HEK293 (cell line): ENCODE results near the gene TLR5.

Experiments used
- CTCF ChIA-PET: fragments of 350-600 bp; formaldehyde crosslinking; extraction: SDS; loops from one replicate; lab custom pipeline; 2021; ENCODE audit warnings: antibody characterized with exemption; lab: Yijun Ruan, JAX
- POLR2A ChIA-PET: fragments of 300-600 bp; formaldehyde crosslinking; extraction: SDS; loops from one replicate; lab custom pipeline; 2020; ENCODE audit warnings: antibody characterized with exemption, inconsistent platforms; lab: Yijun Ruan, JAX
- H3K27ac ChIP-seq: fragments of 200-500 bp; sonication (Bioruptor generic); 2 replicates; pipeline ENCODE4 v1.5.1; 2014; ENCODE audit warnings: low read depth, low read length, control low read depth, inconsistent platforms; ENCODE audit errors: extremely low read depth
- H3K36me3 ChIP-seq, 2 experiments: fragments of 200-500 bp in 1 of 2; sonication (Bioruptor generic) in 1 of 2; 1 replicate in 1 of 2; 2 replicates in 1 of 2; pipeline ENCODE4 v1.5.1; 2014 to 2017; ENCODE audit warnings: inconsistent platforms in 2 of 2, low read length in 2 of 2; ENCODE audit not compliant: control insufficient read depth in 2 of 2, insufficient read depth in 1 of 2
- H3K4me1 ChIP-seq: fragments of 200-500 bp; sonication (Bioruptor generic); 2 replicates; pipeline ENCODE4 v1.5.1; 2014; ENCODE audit warnings: mild to moderate bottlenecking, low read length, inconsistent platforms; ENCODE audit not compliant: control insufficient read depth, insufficient read depth
- H3K4me3 ChIP-seq: 2 replicates; pipeline ENCODE4 v1.5.1; 2011; ENCODE audit warnings: low read depth, mild to moderate bottlenecking, control low read depth, low read length, moderate library complexity
- H3K9me3 ChIP-seq: fragments of 200-500 bp; sonication (Bioruptor generic); 2 replicates; pipeline ENCODE4 v1.5.1; 2014; ENCODE audit warnings: low read depth, low read length, inconsistent platforms; ENCODE audit not compliant: control insufficient read depth, insufficient read depth
- BCL11B ChIP-seq: fragments of 450-650 bp; formaldehyde crosslinking; IDR thresholded peaks from 2 replicates; pipeline ENCODE4 v1.5.1; 2016; ENCODE audit warnings: low read depth, missing biosample characterization, missing genetic modification characterization
- EGR2 ChIP-seq: fragments of 450-650 bp; formaldehyde crosslinking; IDR thresholded peaks from 2 replicates; pipeline ENCODE4 v1.5.1; 2016; ENCODE audit warnings: low read depth, missing biosample characterization, missing genetic modification characterization
- KLF8 ChIP-seq: fragments of 450-650 bp; formaldehyde crosslinking; IDR thresholded peaks from 2 replicates; pipeline ENCODE4 v1.5.1; 2016; ENCODE audit warnings: missing biosample characterization, missing genetic modification characterization
- REPIN1 ChIP-seq: fragments of 450-650 bp; formaldehyde crosslinking; IDR thresholded peaks from 2 replicates; pipeline ENCODE4 v1.5.1; 2017; ENCODE audit warnings: missing biosample characterization, missing genetic modification characterization, low read depth
- YY2 ChIP-seq: fragments of 450-650 bp; formaldehyde crosslinking; IDR thresholded peaks from 2 replicates; pipeline ENCODE4 v1.5.1; 2016; ENCODE audit warnings: missing biosample characterization, missing genetic modification characterization
- ZBTB21 ChIP-seq: fragments of 450-650 bp; formaldehyde crosslinking; IDR thresholded peaks from 2 replicates; pipeline ENCODE4 v1.5.1; 2017; ENCODE audit warnings: missing biosample characterization, missing genetic modification characterization
- ZIC2 ChIP-seq: fragments of 450-650 bp; formaldehyde crosslinking; IDR thresholded peaks from 2 replicates; pipeline ENCODE4 v1.5.1; 2016; ENCODE audit warnings: missing biosample characterization, missing genetic modification characterization
- ZNF132 ChIP-seq: fragments of 450-650 bp; formaldehyde crosslinking; IDR thresholded peaks from 2 replicates; pipeline ENCODE4 v1.5.1; 2017; ENCODE audit warnings: missing biosample characterization, missing genetic modification characterization, borderline replicate concordance
- ZNF175 ChIP-seq: fragments of 450-650 bp; formaldehyde crosslinking; IDR thresholded peaks from 2 replicates; pipeline ENCODE4 v1.5.1; 2016; ENCODE audit warnings: missing biosample characterization, missing genetic modification characterization
- ZNF202 ChIP-seq: fragments of 450-650 bp; formaldehyde crosslinking; IDR thresholded peaks from 2 replicates; pipeline ENCODE4 v1.5.1; 2016; ENCODE audit warnings: missing biosample characterization, missing genetic modification characterization, borderline replicate concordance
- ZNF214 ChIP-seq: fragments of 450-650 bp; formaldehyde crosslinking; IDR thresholded peaks from 2 replicates; pipeline ENCODE4 v1.5.1; 2017; ENCODE audit warnings: missing biosample characterization, mild to moderate bottlenecking, missing genetic modification characterization, borderline replicate concordance
- ZNF221 ChIP-seq: fragments of 450-650 bp; formaldehyde crosslinking; IDR thresholded peaks from 2 replicates; pipeline ENCODE4 v1.5.1; 2017; ENCODE audit warnings: missing biosample characterization, missing genetic modification characterization, borderline replicate concordance
- ZNF302 ChIP-seq: fragments of 450-650 bp; formaldehyde crosslinking; IDR thresholded peaks from 2 replicates; pipeline ENCODE4 v1.5.1; 2016; ENCODE audit warnings: missing biosample characterization, missing genetic modification characterization, low read depth
- ZNF560 ChIP-seq: fragments of 450-650 bp; formaldehyde crosslinking; IDR thresholded peaks from 2 replicates; pipeline ENCODE4 v1.5.1; 2017; ENCODE audit warnings: missing biosample characterization, missing genetic modification characterization, borderline replicate concordance
- ZNF600 ChIP-seq: fragments of 450-650 bp; formaldehyde crosslinking; IDR thresholded peaks from 2 replicates; pipeline ENCODE4 v1.5.1; 2016; ENCODE audit warnings: missing biosample characterization, missing genetic modification characterization
- ZNF670 ChIP-seq: fragments of 450-650 bp; formaldehyde crosslinking; IDR thresholded peaks from 2 replicates; pipeline ENCODE4 v1.5.1; 2016; ENCODE audit warnings: missing biosample characterization, missing genetic modification characterization, low read depth
- ZNF677 ChIP-seq: fragments of 450-650 bp; IDR thresholded peaks from 2 replicates; pipeline ENCODE4 v1.5.0; 2018; ENCODE audit warnings: missing biosample characterization, mild to moderate bottlenecking, missing genetic modification characterization, moderate library complexity
- ZNF785 ChIP-seq: fragments of 450-650 bp; formaldehyde crosslinking; IDR thresholded peaks from 2 replicates; pipeline ENCODE4 v1.5.1; 2016; ENCODE audit warnings: missing biosample characterization, missing genetic modification characterization
- ZNF791 ChIP-seq: fragments of 450-650 bp; formaldehyde crosslinking; IDR thresholded peaks from 2 replicates; pipeline ENCODE4 v1.5.1; 2016; ENCODE audit warnings: missing biosample characterization, missing genetic modification characterization
- TF ChIP-seq, protein P1 (sequence below): fragments of 450-650 bp; formaldehyde crosslinking; IDR thresholded peaks from 2 replicates; pipeline ENCODE4 v1.5.1; 2016; ENCODE audit warnings: missing biosample characterization, missing genetic modification characterization
- TF ChIP-seq, protein P2 (sequence below): fragments of 450-650 bp; formaldehyde crosslinking; IDR thresholded peaks from 2 replicates; pipeline ENCODE4; 2016; ENCODE audit warnings: missing biosample characterization, missing genetic modification characterization
- TF ChIP-seq, protein P3 (sequence below): fragments of 450-650 bp; formaldehyde crosslinking; IDR thresholded peaks from 2 replicates; pipeline ENCODE4 v1.5.1; 2017; ENCODE audit warnings: missing biosample characterization, missing genetic modification characterization
- TF ChIP-seq, protein P4 (sequence below): fragments of 450-650 bp; formaldehyde crosslinking; IDR thresholded peaks from 2 replicates; pipeline ENCODE4 v1.5.1; 2016; ENCODE audit warnings: missing biosample characterization, missing genetic modification characterization, borderline replicate concordance
- TF ChIP-seq, protein P5 (sequence below): fragments of 450-650 bp; formaldehyde crosslinking; IDR thresholded peaks from 2 replicates; pipeline ENCODE4 v1.5.1; 2016; ENCODE audit warnings: missing biosample characterization, missing genetic modification characterization

TLR5 gene, protein sequence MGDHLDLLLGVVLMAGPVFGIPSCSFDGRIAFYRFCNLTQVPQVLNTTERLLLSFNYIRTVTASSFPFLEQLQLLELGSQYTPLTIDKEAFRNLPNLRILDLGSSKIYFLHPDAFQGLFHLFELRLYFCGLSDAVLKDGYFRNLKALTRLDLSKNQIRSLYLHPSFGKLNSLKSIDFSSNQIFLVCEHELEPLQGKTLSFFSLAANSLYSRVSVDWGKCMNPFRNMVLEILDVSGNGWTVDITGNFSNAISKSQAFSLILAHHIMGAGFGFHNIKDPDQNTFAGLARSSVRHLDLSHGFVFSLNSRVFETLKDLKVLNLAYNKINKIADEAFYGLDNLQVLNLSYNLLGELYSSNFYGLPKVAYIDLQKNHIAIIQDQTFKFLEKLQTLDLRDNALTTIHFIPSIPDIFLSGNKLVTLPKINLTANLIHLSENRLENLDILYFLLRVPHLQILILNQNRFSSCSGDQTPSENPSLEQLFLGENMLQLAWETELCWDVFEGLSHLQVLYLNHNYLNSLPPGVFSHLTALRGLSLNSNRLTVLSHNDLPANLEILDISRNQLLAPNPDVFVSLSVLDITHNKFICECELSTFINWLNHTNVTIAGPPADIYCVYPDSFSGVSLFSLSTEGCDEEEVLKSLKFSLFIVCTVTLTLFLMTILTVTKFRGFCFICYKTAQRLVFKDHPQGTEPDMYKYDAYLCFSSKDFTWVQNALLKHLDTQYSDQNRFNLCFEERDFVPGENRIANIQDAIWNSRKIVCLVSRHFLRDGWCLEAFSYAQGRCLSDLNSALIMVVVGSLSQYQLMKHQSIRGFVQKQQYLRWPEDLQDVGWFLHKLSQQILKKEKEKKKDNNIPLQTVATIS

DNA sequence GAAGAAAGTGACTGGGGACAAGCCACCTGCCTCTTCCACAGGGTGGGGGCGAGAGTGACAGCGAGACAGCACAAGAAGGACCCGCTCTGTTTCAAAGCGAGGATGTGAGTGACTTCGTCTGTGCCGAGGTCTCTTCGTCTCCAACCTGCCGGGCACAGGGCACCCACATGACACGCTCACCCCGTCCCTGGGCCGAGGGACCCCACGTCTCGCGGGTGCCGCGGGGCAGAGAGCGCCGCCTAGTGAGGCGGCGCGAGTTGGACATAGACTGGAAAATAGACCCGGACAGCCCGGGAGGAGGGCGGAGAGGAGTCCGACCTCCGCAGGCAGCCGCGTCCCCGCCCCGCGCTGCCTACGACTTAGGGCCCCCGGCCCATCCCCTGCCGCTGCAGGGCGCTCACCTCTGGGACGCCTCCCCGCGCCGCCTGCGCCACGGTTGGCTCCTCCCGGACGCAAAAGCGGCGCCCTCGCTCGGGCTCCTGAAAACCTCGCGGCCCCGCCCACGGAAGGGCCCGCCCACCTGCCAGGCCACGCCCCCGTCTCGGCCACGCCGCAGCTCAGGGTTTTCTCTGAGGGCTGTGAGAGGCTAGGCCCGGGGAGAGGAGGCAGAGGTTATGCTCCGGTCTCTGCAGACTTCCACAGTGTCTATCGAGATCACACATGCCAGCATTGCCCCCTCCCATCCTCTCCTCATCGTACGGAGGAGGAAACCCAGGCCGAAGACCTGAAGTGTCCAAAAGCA, at the start of gene TLR5:
TLR5 (minus strand) TSS at position 454 of the 742 bp plus-strand sequence. CDS start 30,217 bp downstream, outside the sequence.
- POLR2A ChIA-PET, result interaction anchor here (0.6 to 1.7 kb wide), 5 partner anchors 8 to 541 kb away, joined by 3 to 15 read pairs (median 4); no protein-coding TSS in a partner anchor
- TF ChIP-seq, protein P1, sequence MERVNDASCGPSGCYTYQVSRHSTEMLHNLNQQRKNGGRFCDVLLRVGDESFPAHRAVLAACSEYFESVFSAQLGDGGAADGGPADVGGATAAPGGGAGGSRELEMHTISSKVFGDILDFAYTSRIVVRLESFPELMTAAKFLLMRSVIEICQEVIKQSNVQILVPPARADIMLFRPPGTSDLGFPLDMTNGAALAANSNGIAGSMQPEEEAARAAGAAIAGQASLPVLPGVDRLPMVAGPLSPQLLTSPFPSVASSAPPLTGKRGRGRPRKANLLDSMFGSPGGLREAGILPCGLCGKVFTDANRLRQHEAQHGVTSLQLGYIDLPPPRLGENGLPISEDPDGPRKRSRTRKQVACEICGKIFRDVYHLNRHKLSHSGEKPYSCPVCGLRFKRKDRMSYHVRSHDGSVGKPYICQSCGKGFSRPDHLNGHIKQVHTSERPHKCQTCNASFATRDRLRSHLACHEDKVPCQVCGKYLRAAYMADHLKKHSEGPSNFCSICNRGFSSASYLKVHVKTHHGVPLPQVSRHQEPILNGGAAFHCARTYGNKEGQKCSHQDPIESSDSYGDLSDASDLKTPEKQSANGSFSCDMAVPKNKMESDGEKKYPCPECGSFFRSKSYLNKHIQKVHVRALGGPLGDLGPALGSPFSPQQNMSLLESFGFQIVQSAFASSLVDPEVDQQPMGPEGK (tag by site-specific recombination), result peak; percentile 95
- TF ChIP-seq, protein P2, sequence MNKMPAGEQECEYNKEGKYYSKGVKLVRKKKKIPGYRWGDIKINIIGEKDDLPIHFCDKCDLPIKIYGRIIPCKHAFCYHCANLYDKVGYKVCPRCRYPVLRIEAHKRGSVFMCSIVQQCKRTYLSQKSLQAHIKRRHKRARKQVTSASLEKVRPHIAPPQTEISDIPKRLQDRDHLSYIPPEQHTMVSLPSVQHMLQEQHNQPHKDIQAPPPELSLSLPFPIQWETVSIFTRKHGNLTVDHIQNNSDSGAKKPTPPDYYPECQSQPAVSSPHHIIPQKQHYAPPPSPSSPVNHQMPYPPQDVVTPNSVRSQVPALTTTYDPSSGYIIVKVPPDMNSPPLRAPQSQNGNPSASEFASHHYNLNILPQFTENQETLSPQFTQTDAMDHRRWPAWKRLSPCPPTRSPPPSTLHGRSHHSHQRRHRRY, result no peak
- TF ChIP-seq EGR2 (tag by site-specific recombination), result peak; percentile 96
- no peak for TF ChIP-seq ZNF221 (tag by site-specific recombination)
- TF ChIP-seq KLF8 (tag by site-specific recombination), result peak; percentile 88; the same call in 1 of the 2 replicates
- TF ChIP-seq ZNF132 (tag by site-specific recombination), result no peak
- TF ChIP-seq ZNF175 (tag by site-specific recombination), result no peak
- peak; percentile 85 for TF ChIP-seq ZIC2
- TF ChIP-seq ZNF560, result no peak
- no peak for TF ChIP-seq ZBTB21 (tag by site-specific recombination)
- TF ChIP-seq, protein P3, sequence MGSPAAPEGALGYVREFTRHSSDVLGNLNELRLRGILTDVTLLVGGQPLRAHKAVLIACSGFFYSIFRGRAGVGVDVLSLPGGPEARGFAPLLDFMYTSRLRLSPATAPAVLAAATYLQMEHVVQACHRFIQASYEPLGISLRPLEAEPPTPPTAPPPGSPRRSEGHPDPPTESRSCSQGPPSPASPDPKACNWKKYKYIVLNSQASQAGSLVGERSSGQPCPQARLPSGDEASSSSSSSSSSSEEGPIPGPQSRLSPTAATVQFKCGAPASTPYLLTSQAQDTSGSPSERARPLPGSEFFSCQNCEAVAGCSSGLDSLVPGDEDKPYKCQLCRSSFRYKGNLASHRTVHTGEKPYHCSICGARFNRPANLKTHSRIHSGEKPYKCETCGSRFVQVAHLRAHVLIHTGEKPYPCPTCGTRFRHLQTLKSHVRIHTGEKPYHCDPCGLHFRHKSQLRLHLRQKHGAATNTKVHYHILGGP (tag by site-specific recombination), result no peak
- no peak for TF ChIP-seq YY2 (tag by site-specific recombination)
- no peak for TF ChIP-seq ZNF302 (tag by site-specific recombination)
- TF ChIP-seq ZNF791 (tag by site-specific recombination), result no peak
- TF ChIP-seq ZNF214, result no peak
- no peak for TF ChIP-seq REPIN1
- TF ChIP-seq, protein P4, sequence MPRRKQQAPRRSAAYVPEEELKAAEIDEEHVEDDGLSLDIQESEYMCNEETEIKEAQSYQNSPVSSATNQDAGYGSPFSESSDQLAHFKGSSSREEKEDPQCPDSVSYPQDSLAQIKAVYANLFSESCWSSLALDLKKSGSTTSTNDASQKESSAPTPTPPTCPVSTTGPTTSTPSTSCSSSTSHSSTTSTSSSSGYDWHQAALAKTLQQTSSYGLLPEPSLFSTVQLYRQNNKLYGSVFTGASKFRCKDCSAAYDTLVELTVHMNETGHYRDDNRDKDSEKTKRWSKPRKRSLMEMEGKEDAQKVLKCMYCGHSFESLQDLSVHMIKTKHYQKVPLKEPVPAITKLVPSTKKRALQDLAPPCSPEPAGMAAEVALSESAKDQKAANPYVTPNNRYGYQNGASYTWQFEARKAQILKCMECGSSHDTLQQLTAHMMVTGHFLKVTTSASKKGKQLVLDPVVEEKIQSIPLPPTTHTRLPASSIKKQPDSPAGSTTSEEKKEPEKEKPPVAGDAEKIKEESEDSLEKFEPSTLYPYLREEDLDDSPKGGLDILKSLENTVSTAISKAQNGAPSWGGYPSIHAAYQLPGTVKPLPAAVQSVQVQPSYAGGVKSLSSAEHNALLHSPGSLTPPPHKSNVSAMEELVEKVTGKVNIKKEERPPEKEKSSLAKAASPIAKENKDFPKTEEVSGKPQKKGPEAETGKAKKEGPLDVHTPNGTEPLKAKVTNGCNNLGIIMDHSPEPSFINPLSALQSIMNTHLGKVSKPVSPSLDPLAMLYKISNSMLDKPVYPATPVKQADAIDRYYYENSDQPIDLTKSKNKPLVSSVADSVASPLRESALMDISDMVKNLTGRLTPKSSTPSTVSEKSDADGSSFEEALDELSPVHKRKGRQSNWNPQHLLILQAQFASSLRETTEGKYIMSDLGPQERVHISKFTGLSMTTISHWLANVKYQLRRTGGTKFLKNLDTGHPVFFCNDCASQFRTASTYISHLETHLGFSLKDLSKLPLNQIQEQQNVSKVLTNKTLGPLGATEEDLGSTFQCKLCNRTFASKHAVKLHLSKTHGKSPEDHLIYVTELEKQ (tag by site-specific recombination), result 0 out of 2 replicates have a peak, but pooled peaks have one; percentile 5
- no peak for TF ChIP-seq ZNF202 (tag by site-specific recombination)
- TF ChIP-seq ZNF677 (tag by site-specific recombination), result no peak
- TF ChIP-seq ZNF600 (tag by site-specific recombination), result 0 out of 2 replicates have a peak, but pooled peaks have one; percentile 11
- TF ChIP-seq ZNF670 (tag by site-specific recombination), result no peak
- TF ChIP-seq, protein P5, sequence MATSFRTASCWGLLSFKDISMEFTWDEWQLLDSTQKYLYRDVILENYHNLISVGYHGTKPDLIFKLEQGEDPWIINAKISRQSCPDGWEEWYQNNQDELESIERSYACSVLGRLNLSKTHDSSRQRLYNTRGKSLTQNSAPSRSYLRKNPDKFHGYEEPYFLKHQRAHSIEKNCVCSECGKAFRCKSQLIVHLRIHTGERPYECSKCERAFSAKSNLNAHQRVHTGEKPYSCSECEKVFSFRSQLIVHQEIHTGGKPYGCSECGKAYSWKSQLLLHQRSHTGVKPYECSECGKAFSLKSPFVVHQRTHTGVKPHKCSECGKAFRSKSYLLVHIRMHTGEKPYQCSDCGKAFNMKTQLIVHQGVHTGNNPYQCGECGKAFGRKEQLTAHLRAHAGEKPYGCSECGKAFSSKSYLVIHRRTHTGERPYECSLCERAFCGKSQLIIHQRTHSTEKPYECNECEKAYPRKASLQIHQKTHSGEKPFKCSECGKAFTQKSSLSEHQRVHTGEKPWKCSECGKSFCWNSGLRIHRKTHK, result no peak
- no peak for TF ChIP-seq BCL11B (tag by site-specific recombination)
- peak; percentile 81; the same call in 1 of the 2 replicates for TF ChIP-seq ZNF785

More for the DNA sequence above, at the start of gene TLR5:
- CTCF ChIA-PET, result interaction anchor here (0.6 to 6.2 kb wide), 17 partner anchors 9 to 540 kb away, joined by 3 to 59 read pairs (median 3); no protein-coding TSS in a partner anchor
- H3K9me3 ChIP-seq, result no peaks in the 10 kb centered on the region
- peak within 1 kb of the TSS; percentile 3; the same call in 1 of the 2 replicates for H3K27ac ChIP-seq
- H3K4me3 ChIP-seq, result peak within 1 kb of the TSS; percentile 43
- no peaks in the 10 kb centered on the region for H3K4me1 ChIP-seq
- H3K36me3 ChIP-seq, result no peaks in the 10 kb centered on the region
